Myocyte (in vitro differentiated cells): ENCODE data around the gene NRAP. TPM values are rescaled to one million over a fixed set of nuclear protein-coding genes. Genes with fewer than 3 reads are reported as not detected.
A peak's percentile ranks its signal among the peaks of the same experiment; 100 is the strongest.

Source experiments
- DNase-seq: peaks from one replicate; pipeline ENCODE4 v3.0.0-alpha.2; 2012; ENCODE audit warnings: low read depth
- polyA plus RNA-seq: library from polyadenylated mRNA; unstranded; fragments of >200 nt; gene quantifications from one replicate; pipeline ENCODE4 v1.2.1, GENCODE V29; 2012; ENCODE audit warnings: missing spikeins
- total RNA-seq: library from RNA; depleted of rRNA; stranded (reverse); fragments of >200 nt; gene quantifications from 2 replicates; pipeline ENCODE4 v1.2.3, GENCODE V29; 2014

The NRAP gene, protein sequence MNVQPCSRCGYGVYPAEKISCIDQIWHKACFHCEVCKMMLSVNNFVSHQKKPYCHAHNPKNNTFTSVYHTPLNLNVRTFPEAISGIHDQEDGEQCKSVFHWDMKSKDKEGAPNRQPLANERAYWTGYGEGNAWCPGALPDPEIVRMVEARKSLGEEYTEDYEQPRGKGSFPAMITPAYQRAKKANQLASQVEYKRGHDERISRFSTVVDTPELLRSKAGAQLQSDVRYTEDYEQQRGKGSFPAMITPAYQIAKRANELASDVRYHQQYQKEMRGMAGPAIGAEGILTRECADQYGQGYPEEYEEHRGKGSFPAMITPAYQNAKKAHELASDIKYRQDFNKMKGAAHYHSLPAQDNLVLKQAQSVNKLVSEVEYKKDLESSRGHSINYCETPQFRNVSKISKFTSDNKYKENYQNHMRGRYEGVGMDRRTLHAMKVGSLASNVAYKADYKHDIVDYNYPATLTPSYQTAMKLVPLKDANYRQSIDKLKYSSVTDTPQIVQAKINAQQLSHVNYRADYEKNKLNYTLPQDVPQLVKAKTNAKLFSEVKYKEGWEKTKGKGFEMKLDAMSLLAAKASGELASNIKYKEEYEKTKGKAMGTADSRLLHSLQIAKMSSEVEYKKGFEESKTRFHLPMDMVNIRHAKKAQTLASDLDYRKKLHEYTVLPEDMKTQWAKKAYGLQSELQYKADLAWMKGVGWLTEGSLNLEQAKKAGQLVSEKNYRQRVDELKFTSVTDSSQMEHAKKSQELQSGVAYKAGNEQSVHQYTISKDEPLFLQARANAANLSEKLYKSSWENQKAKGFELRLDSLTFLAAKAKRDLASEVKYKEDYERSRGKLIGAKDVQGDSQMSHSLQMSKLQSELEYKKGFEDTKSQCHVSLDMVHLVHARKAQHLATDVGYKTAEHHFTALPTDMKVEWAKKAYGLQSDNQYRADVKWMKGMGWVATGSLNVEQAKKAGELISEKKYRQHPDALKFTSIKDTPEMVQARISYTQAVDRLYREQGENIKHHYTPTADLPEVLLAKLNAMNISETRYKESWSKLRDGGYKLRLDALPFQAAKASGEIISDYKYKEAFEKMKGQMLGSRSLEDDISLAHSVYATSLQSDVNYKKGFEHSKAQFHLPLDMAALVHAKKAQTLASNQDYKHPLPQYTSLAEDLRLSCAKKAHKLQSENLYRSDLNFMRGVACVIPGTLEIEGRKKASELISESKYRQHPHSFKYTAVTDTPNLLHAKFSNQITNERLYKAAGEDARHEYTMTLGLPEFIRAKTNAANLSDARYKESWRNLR (N-terminal part only)
- 4.1 and 5.6 TPM in 2 replicates for total RNA-seq
- polyA plus RNA-seq: 3.5 TPM

- peak; percentile 91 for DNase-seq
Measured at GRCh38 chr10:113663908-113664307, at the start of gene NRAP. Gene NRAP, minus strand, starts transcription at chr10:113664041. Its CDS starts 159 bp downstream, at chr10:113663882.

DNA sequence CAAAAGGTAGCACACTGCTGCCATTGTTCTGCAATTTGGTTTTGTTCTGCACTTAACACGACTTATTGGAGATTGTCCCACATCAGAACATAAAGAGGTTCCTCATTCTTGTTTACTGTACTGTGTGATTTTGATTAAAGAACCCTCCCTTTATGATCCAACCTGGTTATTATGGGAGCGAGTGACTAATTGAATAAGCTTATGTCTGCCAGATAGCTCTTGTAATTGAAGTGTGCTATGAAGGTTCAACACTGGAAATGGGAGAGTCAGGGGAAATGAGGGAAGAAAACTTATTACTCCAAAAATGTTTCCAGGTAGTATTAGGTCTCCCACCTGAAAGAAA lies 49.8 kb upstream of the NRAP start:
- no peak for DNase-seq

- no peak for DNase-seq
Measured at GRCh38 chr10:113712755-113713639, 49.2 kb upstream of the NRAP start.

GRCh38 chr10:113712024-113712423 lies 48.2 kb upstream of the NRAP start:
- DNase-seq: no peak

- DNase-seq: no peak
Measured at GRCh38 chr10:113711142-113711541, 47.3 kb upstream of the NRAP start.

GRCh38 chr10:113709221-113709838 lies 45.5 kb upstream of the NRAP start:
- DNase-seq: peak; percentile 58

DNA sequence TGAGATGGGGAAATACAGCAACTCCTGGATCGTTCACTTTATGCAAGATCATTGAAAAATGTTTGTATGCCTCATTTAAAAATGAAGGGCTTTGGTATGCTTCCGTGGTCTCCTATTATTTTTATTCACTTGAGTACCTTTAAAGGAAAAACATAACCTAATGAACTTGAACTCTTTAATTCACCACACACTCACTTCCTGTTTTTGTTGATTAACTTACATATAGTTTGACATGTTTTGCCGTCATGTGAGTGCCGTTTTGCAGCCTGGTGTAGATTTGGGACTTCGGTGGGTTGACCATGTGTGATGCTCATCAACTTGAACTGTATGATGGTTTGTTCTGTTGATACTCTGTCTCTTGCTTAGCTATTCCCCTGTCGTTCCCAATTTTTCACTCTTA lies 44.8 kb upstream of the NRAP start:
- no peak for DNase-seq

DNA sequence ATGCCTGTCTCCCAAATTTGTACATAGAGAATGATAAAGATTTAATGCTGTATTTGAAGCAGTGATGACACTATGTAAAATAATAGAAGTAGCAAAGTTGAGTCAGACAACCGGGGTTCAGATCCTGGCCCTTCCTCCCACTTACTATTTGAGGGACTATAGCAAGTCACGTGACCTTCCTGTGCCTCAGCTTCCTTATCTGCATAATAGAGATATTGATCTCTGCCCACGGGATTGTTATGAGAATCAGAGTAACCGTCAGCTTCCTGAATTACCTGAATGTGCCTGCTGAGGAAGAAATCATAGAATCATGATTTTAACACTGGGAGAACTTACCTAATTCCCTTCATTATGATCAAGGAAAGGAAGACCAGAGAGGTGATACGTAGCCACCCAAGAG lies 42.8 kb upstream of the NRAP start:
- DNase-seq: no peak

- DNase-seq: no peak
Measured at GRCh38 chr10:113705344-113705652, 41.5 kb upstream of the NRAP start.

GRCh38 chr10:113704637-113705343 lies 40.9 kb upstream of the NRAP start:
- DNase-seq: peak; percentile 58

GRCh38 chr10:113697595-113697994 lies 33.8 kb upstream of the NRAP start:
- DNase-seq: no peak

DNA sequence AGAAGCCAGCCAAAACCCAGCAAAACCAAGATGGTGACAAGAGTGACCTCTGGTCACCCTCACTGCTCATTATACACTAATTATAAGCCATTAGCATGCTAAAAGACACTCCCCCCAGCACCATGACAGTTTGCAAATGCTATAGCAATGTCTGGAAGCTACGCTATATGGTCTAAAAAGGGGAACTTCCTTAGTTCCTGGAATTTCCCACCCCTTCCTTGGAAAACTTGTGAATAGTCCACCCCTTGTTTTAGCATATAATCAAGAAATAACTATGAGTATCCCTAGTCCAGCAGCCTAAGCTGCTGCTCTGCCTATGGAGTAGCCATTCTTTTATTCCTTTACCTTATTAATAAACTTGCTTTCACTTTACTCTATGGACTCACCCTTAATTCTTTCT lies 31.9 kb upstream of the NRAP start:
- no peak for DNase-seq

GRCh38 chr10:113693348-113693747 lies 29.5 kb upstream of the NRAP start:
- DNase-seq: no peak

- DNase-seq: no peak
Measured at GRCh38 chr10:113692271-113692670, 28.4 kb upstream of the NRAP start.

DNA sequence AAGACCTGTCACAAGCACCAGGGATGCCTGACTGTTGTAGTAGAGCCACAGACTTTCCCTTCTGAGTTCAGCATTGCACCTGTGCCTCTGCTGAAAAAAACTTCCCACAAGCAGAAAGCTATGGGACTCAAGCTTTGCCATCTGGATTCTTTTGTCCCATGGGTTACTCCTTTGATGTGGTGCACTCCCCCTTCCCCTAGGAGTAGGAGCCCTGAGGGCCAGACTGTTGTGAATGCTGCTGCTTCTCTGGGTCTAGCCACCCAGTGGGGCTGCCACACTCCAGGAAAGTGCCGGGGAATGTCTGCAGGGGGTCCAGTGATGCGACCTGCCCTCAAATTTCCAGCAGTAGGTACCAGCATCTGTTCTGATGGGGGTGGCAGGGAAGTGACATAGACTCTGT lies 27.5 kb upstream of the NRAP start:
- peak; percentile 26 for DNase-seq

DNA sequence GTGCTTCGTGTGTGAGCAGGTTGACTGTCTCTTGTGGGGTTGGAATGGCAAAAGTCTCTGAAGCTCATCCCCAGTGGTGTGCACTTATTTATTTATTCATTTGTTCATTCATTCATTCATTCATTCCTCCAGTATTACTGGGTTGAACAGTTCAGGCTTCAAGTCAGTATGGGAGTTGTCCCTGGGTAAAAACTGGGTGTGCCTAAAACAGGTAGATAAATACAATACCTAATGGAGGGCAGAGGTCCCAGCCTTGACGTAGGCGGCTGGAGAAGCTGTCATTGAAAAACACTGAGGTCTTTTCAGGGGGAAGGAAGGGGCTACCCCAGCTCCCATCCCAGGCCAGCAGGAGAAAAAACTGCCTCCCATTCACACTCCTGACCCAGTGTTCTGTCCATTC lies 26.9 kb upstream of the NRAP start:
- DNase-seq: no peak

GRCh38 chr10:113689574-113689973 lies 25.7 kb upstream of the NRAP start:
- DNase-seq: no peak

- no peak for DNase-seq
Measured at GRCh38 chr10:113689057-113689456, 25.2 kb upstream of the NRAP start.

DNA sequence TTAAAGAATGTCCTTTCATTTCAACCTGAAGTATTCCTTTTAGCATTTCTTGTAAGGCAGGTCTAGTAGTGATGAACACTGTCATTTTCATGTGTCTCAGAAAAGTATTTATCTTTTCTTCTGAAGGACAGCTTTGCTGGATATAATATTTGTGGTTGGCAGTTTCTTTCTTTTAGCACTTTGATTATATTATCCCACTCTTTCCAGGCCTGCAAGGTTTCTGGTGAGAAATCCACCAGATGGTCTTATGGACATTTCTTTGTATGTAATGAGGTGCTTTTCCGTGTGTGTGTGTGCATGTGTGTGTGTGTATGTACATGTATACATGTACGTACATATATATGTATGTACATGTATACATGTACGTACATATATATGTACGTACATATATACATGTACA lies 23.2 kb upstream of the NRAP start:
- DNase-seq: no peak

DNA sequence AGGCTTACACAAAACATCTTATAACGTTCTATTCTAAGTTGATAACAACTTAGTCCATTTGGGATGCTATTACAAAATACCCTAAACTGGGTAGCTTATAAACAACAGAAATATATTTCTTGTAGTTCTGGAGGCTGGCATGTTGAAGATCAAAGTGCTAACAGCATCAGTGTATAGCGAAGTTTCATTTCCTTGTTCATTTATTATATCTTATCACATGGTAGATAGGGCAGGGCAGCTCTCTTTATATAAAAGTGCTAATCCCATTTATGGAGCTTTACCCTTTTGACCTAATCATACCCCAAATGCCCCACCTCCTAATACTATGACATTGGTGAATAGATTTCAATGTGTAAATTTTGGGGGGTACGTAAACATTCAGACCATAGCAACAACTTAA lies 22.2 kb upstream of the NRAP start:
- DNase-seq: no peak
